ENCODE results near the gene GABBR2. TPM values are rescaled to one million over a fixed set of nuclear protein-coding genes. Genes with fewer than 3 reads are reported as not detected.

The GABBR2 gene
- total and polyA plus RNA-seq, 8 donors = 0.41 to 2.3 (median 0.79) TPM

- ATAC-seq = no peak
- no peaks in the 10 kb centered on the region for H3K4me1 ChIP-seq
- H3K27me3 ChIP-seq = no peaks in the 10 kb centered on the region
- intact Hi-C loops (cut with DNase I) = no loop called here
- H3K9me3 ChIP-seq = no peaks in the 10 kb centered on the region
- H3K27ac ChIP-seq = no peak overlapping the region
- H3K36me3 ChIP-seq = no peaks in the 10 kb centered on the region
- TF ChIP-seq CTCF (IDR thresholded peaks at IDR 0.05) = no peak
- H3K4me3 ChIP-seq = no peak overlapping the region
- no peak for DNase-seq
Measured at GRCh38 chr9:98291820-98292219, 416.9 kb downstream of the GABBR2 start.

- Histone ChIP-seq H3K4me3 (no peak overlapping the region), H3K27ac (no peak overlapping the region), H3K9me3 (no peaks in the 10 kb centered on the region), H3K27me3 (no peaks in the 10 kb centered on the region), H3K4me1 (no peaks in the 10 kb centered on the region), H3K36me3 (no peaks in the 10 kb centered on the region)
- ATAC-seq = no peak
- no peak for TF ChIP-seq CTCF (IDR thresholded peaks at IDR 0.05)
- no peak for DNase-seq
- intact Hi-C loops (cut with DNase I) = no loop called here
Measured at GRCh38 chr9:98290411-98290810, 418.3 kb downstream of the GABBR2 start.

GRCh38 chr9:98289614-98290201 is 419.0 kb downstream of the GABBR2 start:
- no peak overlapping the region for H3K4me3 ChIP-seq
- no peaks in the 10 kb centered on the region for H3K27me3 ChIP-seq
- H3K9me3 ChIP-seq = no peaks in the 10 kb centered on the region
- ATAC-seq (no peak), DNase-seq (no peak)
- no peak overlapping the region for H3K27ac ChIP-seq
- H3K36me3 ChIP-seq = no peaks in the 10 kb centered on the region
- no peak for TF ChIP-seq CTCF (IDR thresholded peaks at IDR 0.05)
- H3K4me1 ChIP-seq = no peaks in the 10 kb centered on the region
- intact Hi-C loops (cut with DNase I) = no loop called here

GRCh38 chr9:98288881-98289280 is 419.9 kb downstream of the GABBR2 start:
- H3K4me1 ChIP-seq = no peaks in the 10 kb centered on the region

GRCh38 chr9:98287384-98287783 is 421.4 kb downstream of the GABBR2 start:
- Histone ChIP-seq H3K27ac (no peak overlapping the region), H3K4me3 (no peak overlapping the region), H3K36me3 (no peaks in the 10 kb centered on the region), H3K27me3 (no peaks in the 10 kb centered on the region), H3K9me3 (no peaks in the 10 kb centered on the region), H3K4me1 (no peaks in the 10 kb centered on the region)
- intact Hi-C loops (cut with DNase I) = no loop called here
- TF ChIP-seq CTCF (IDR thresholded peaks at IDR 0.05) = no peak
- ATAC-seq (no peak), DNase-seq (no peak)

More at GRCh38 chr9:98288881-98289280, 419.9 kb downstream of the GABBR2 start:
- DNase-seq (no peak), ATAC-seq (no peak)
- Histone ChIP-seq H3K36me3 (no peaks in the 10 kb centered on the region), H3K4me3 (no peak overlapping the region), H3K9me3 (no peaks in the 10 kb centered on the region), H3K27ac (no peak overlapping the region), H3K27me3 (no peaks in the 10 kb centered on the region)
- intact Hi-C loops (cut with DNase I) = no loop called here
- TF ChIP-seq CTCF (IDR thresholded peaks at IDR 0.05) = no peak

All from left lung (tissue), 10 donors.